Hepatocyte (in vitro differentiated cells): ENCODE data around the gene VWA7.
"Not testable (repeated sequence)": the region's sequence is repeated elsewhere in the genome, so short reads cannot be mapped to it uniquely, and the experiment has no call there.

Experiments
- EZH2 ChIP-seq: fragments of 200-600 bp; sonication (generic); IDR thresholded peaks from 2 replicates; pipeline ENCODE4 v1.6.1; 2016; ENCODE audit warnings: antibody characterized with exemption, mild to moderate bottlenecking, borderline replicate concordance
- TF ChIP-seq, protein P1 (sequence below): fragments of 200-600 bp; sonication (generic); IDR thresholded peaks from 2 replicates; pipeline ENCODE4 v1.5.1; 2016; ENCODE audit warnings: antibody characterized with exemption, mild to moderate bottlenecking; ENCODE audit not compliant: poor library complexity

DNA sequence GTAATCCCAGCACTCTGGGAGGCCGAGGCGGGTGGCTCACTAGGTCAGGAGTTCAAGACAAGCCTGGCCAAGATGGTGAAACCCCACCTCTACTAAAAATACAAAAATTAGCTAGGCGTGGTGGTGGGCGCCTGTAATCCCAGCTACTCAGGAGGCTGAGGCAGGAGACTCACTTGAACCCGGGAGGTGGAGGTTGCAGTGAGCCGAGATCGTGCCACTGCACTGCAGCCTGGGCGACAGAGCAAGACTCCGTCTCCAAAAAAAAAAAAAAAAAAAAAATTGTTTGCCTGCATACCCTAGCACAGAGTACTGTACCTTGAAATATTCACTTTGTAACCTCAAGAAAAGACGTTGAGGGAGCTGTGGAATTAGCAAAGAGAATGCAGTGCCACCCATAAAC is 43.3 kb upstream of the VWA7 start:
- TF ChIP-seq, protein P1, sequence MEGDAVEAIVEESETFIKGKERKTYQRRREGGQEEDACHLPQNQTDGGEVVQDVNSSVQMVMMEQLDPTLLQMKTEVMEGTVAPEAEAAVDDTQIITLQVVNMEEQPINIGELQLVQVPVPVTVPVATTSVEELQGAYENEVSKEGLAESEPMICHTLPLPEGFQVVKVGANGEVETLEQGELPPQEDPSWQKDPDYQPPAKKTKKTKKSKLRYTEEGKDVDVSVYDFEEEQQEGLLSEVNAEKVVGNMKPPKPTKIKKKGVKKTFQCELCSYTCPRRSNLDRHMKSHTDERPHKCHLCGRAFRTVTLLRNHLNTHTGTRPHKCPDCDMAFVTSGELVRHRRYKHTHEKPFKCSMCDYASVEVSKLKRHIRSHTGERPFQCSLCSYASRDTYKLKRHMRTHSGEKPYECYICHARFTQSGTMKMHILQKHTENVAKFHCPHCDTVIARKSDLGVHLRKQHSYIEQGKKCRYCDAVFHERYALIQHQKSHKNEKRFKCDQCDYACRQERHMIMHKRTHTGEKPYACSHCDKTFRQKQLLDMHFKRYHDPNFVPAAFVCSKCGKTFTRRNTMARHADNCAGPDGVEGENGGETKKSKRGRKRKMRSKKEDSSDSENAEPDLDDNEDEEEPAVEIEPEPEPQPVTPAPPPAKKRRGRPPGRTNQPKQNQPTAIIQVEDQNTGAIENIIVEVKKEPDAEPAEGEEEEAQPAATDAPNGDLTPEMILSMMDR, result not testable (repeated sequence)
- not testable (repeated sequence) for TF ChIP-seq EZH2
